OCI-LY7 (cell line): ENCODE data around the gene ELAVL2. TPM values are rescaled to one million over a fixed set of nuclear protein-coding genes. Genes with fewer than 3 reads are reported as not detected.

ENCODE experiments used
- BruUV-seq: library from RNA; stranded (reverse); fragments of 400-500 nt; replicated peaks from 2 replicates; lab custom pipeline; 2021; lab: Mats Ljungman, UMichigan
- CTCF ChIA-PET: fragments of 300-600 bp; sonication (Branson Sonifier 250); formaldehyde crosslinking; loops from one replicate; lab custom pipeline; 2022; ENCODE audit warnings: antibody characterized with exemption; ENCODE audit not compliant: unreplicated experiment; lab: Charles Lee
- POLR2A ChIA-PET: fragments of 300-600 bp; sonication (Branson Sonifier 250); formaldehyde crosslinking; loops from one replicate; lab custom pipeline; 2022; ENCODE audit warnings: antibody characterized with exemption; lab: Charles Lee
- DNase-seq: peaks from one replicate; pipeline ENCODE4 v3.0.0-alpha.2; 2015; ENCODE audit warnings: low spot score
- H2AFZ ChIP-seq: fragments of 200-600 bp; sonication (generic), shearing (Covaris generic); 2 replicates; pipeline ENCODE4 v1.6.1; 2014; ENCODE audit warnings: mild to moderate bottlenecking, antibody characterized with exemption, low read length, moderate library complexity
- H3K27ac ChIP-seq: fragments of 200-600 bp; sonication (generic); 2 replicates; pipeline ENCODE4 v1.5.1; 2014; ENCODE audit warnings: mixed run types, low read depth, mild to moderate bottlenecking, moderate library complexity, low read length, inconsistent platforms; ENCODE audit not compliant: poor library complexity, severe bottlenecking
- H3K36me3 ChIP-seq: fragments of 200-600 bp; sonication (generic); 2 replicates; pipeline ENCODE4 v1.6.1; 2014; ENCODE audit warnings: mild to moderate bottlenecking, antibody characterized with exemption, low read length, moderate library complexity, mixed read lengths; ENCODE audit not compliant: insufficient read depth
- H3K4me1 ChIP-seq: fragments of 200-600 bp; sonication (generic); 2 replicates; pipeline ENCODE4 v1.5.1; 2014; ENCODE audit warnings: mild to moderate bottlenecking, low read length; ENCODE audit not compliant: insufficient read depth, poor library complexity, severe bottlenecking
- H3K4me2 ChIP-seq: fragments of 200-600 bp; sonication (generic); 2 replicates; pipeline ENCODE4 v1.6.1; 2014; ENCODE audit warnings: mild to moderate bottlenecking, low read length
- H3K4me3 ChIP-seq: fragments of 200-600 bp; sonication (generic); 2 replicates; pipeline ENCODE4 v1.5.1; 2014; ENCODE audit warnings: mild to moderate bottlenecking, low read depth, low read length; ENCODE audit not compliant: poor library complexity, severe bottlenecking
- H3K79me2 ChIP-seq: fragments of 200-600 bp; sonication (generic); 2 replicates; pipeline ENCODE4 v1.6.1; 2016; ENCODE audit warnings: low read depth, mild to moderate bottlenecking, low read length, moderate library complexity, mixed read lengths; ENCODE audit not compliant: insufficient read depth
- H3K9me2 ChIP-seq: fragments of 200-600 bp; sonication (generic); 2 replicates; pipeline ENCODE4 v1.6.1; 2016; ENCODE audit warnings: mild to moderate bottlenecking, low read length, mixed read lengths; ENCODE audit not compliant: insufficient read depth
- H3K9me3 ChIP-seq: fragments of 200-600 bp; sonication (generic); 2 replicates; pipeline ENCODE4 v1.6.1; 2014; ENCODE audit warnings: mild to moderate bottlenecking, mixed run types, low read length, mixed read lengths
- H4K20me1 ChIP-seq: fragments of 200-600 bp; sonication (generic); 2 replicates; pipeline ENCODE4 v1.6.1; 2014; ENCODE audit warnings: mild to moderate bottlenecking, antibody characterized with exemption, low read length, moderate library complexity, mixed read lengths; ENCODE audit not compliant: insufficient read depth
- CTCF ChIP-seq: fragments of 200-600 bp; sonication (generic); conservative IDR thresholded peaks from 2 replicates; pipeline ENCODE4 v1.5.1; 2014; ENCODE audit warnings: mild to moderate bottlenecking, antibody characterized with exemption, low read length, moderate library complexity, mixed read lengths
- EZH2phosphoT487 ChIP-seq: fragments of 200-600 bp; sonication (generic); IDR thresholded peaks from 2 replicates; pipeline ENCODE4 v1.6.1; 2018; ENCODE audit warnings: low read depth, borderline replicate concordance, mild to moderate bottlenecking, mixed run types, antibody characterized with exemption, low read length, moderate library complexity, mixed read lengths
- intact Hi-C: fragments of 100-400 bp; cut with micrococcal nuclease; formaldehyde crosslinking; loops from one replicate; pipeline ENCODE4 v1.10.0; 2022; ENCODE audit not compliant: unreplicated experiment
- total RNA-seq, 2 experiments: library from RNA; depleted of rRNA in 1 of 2; stranded (reverse); fragments of >200 nt in 1 of 2; shearing (Covaris generic) in 1 of 2; gene quantifications; 2 replicates each; pipeline ENCODE4 v1.2.3, GENCODE V29; 2014 to 2022

Gene ELAVL2
- total RNA-seq, 2 experiments from 2014 or later: not detected

- TF ChIP-seq EZH2phosphoT487: no peak
- TF ChIP-seq CTCF: no peak
- CTCF ChIA-PET: no interaction called here
- Histone ChIP-seq H3K4me1 (no peaks in the 10 kb centered on the region), H3K27ac (no peak overlapping the region), H3K9me3 (no peaks in the 10 kb centered on the region), H3K4me2 (no peak overlapping the region), H4K20me1 (no peaks in the 10 kb centered on the region), H3K36me3 (no peaks in the 10 kb centered on the region), H2AFZ (no peak overlapping the region), H3K79me2 (no peaks in the 10 kb centered on the region), H3K9me2 (no peaks in the 10 kb centered on the region), H3K4me3 (no peak overlapping the region)
- intact Hi-C loops: no loop called here
- POLR2A ChIA-PET: no interaction called here
- DNase-seq: no peak
- BruUV-seq: no TSS peak
Observed at GRCh38 chr9:23648651-23649050, 177.4 kb downstream of the ELAVL2 start.

GRCh38 chr9:23644896-23645295, 181.1 kb downstream of the ELAVL2 start:
- Histone ChIP-seq H3K4me1 (no peaks in the 10 kb centered on the region), H3K27ac (no peak overlapping the region), H4K20me1 (no peaks in the 10 kb centered on the region), H2AFZ (no peak overlapping the region), H3K36me3 (no peaks in the 10 kb centered on the region), H3K4me2 (no peak overlapping the region), H3K9me3 (no peaks in the 10 kb centered on the region), H3K4me3 (no peak overlapping the region), H3K9me2 (no peaks in the 10 kb centered on the region), H3K79me2 (no peaks in the 10 kb centered on the region)
- no peak for DNase-seq
- no TSS peak for BruUV-seq
- TF ChIP-seq EZH2phosphoT487 (no peak), CTCF (no peak)
- ChIA-PET POLR2A (no interaction called here), CTCF (no interaction called here)
- intact Hi-C loops: no loop called here

GRCh38 chr9:23644326-23644725, 181.7 kb downstream of the ELAVL2 start:
- Histone ChIP-seq H3K9me3 (no peaks in the 10 kb centered on the region), H3K9me2 (no peaks in the 10 kb centered on the region), H3K4me3 (no peak overlapping the region), H2AFZ (no peak overlapping the region), H3K4me2 (no peak overlapping the region), H4K20me1 (no peaks in the 10 kb centered on the region), H3K27ac (no peak overlapping the region), H3K79me2 (no peaks in the 10 kb centered on the region), H3K4me1 (no peaks in the 10 kb centered on the region), H3K36me3 (no peaks in the 10 kb centered on the region)
- no TSS peak for BruUV-seq
- ChIA-PET POLR2A (no interaction called here), CTCF (no interaction called here)
- DNase-seq: no peak
- intact Hi-C loops: no loop called here
- TF ChIP-seq EZH2phosphoT487 (no peak), CTCF (no peak)
